Endothelial cell (in vitro differentiated cells): Measurements from ENCODE around the gene DAPP1. TPM values are rescaled to one million over a fixed set of nuclear protein-coding genes. Genes with fewer than 3 reads are reported as not detected.

Source experiments
- DNase-seq: peaks from one replicate; pipeline ENCODE4 v3.0.0; 2021; ENCODE audit warnings: low spot score
- H3K27ac Mint-ChIP-seq: one replicate; pipeline ENCODE4 v1.8.0; 2021; ENCODE audit warnings: mixed read lengths, inconsistent platforms; ENCODE audit not compliant: unreplicated experiment
- H3K27me3 Mint-ChIP-seq: one replicate; pipeline ENCODE4 v1.8.0; 2021; ENCODE audit warnings: mild to moderate bottlenecking, moderate library complexity, mixed read lengths, inconsistent platforms; ENCODE audit not compliant: unreplicated experiment
- H3K36me3 Mint-ChIP-seq: one replicate; pipeline ENCODE4 v1.8.0; 2021; ENCODE audit warnings: mild to moderate bottlenecking, low read depth, mixed read lengths, inconsistent platforms; ENCODE audit not compliant: unreplicated experiment
- H3K4me1 Mint-ChIP-seq: one replicate; pipeline ENCODE4 v1.8.0; 2021; ENCODE audit warnings: mild to moderate bottlenecking, mixed read lengths, inconsistent platforms; ENCODE audit not compliant: unreplicated experiment
- H3K4me3 Mint-ChIP-seq: one replicate; pipeline ENCODE4 v1.8.0; 2021; ENCODE audit warnings: mild to moderate bottlenecking, mixed read lengths, inconsistent platforms; ENCODE audit not compliant: unreplicated experiment
- H3K9me3 Mint-ChIP-seq: one replicate; pipeline ENCODE4 v1.8.0; 2021; ENCODE audit warnings: mixed read lengths, inconsistent platforms; ENCODE audit not compliant: unreplicated experiment
- CTCF ChIP-seq: fragments of 200-600 bp; sonication (generic); IDR thresholded peaks from one replicate; pipeline ENCODE4 v1.5.0; 2021; ENCODE audit warnings: antibody characterized with exemption; ENCODE audit not compliant: unreplicated experiment
- total RNA-seq: library from RNA; stranded (reverse); fragmentation: NEBNext Ultra II Directional; extraction: Animal tissue kit (Norgen Biotek cat#: 25700); gene quantifications from one replicate; pipeline ENCODE4 v1.2.1, GENCODE V29; 2021; ENCODE audit not compliant: unreplicated experiment

DAPP1 gene
- total RNA-seq, 1 donor from 2014 or later, result not detected

GRCh38 chr4:99891351-99891750, 74.7 kb downstream of the DAPP1 start:
- peaks cover 5% of the 10 kb centered on the region for H3K36me3 Mint-ChIP-seq
- H3K27me3 Mint-ChIP-seq, result peaks cover 11% of the 10 kb centered on the region
- peaks cover 10% of the 10 kb centered on the region for H3K4me1 Mint-ChIP-seq
- no peaks in the 10 kb centered on the region for H3K9me3 Mint-ChIP-seq
- no peak overlapping the region for H3K4me3 Mint-ChIP-seq
- DNase-seq, result no peak
- no peak overlapping the region for H3K27ac Mint-ChIP-seq
- no peak for TF ChIP-seq CTCF

- no peaks in the 10 kb centered on the region for H3K9me3 Mint-ChIP-seq
- H3K4me1 Mint-ChIP-seq, result peaks cover 10% of the 10 kb centered on the region
- H3K27me3 Mint-ChIP-seq, result peaks cover 11% of the 10 kb centered on the region
- peaks cover 5% of the 10 kb centered on the region for H3K36me3 Mint-ChIP-seq
- TF ChIP-seq CTCF, result no peak
- DNase-seq, result no peak
- H3K4me3 Mint-ChIP-seq, result peak overlapping the region; percentile 97
- peak overlapping the region; percentile 96 for H3K27ac Mint-ChIP-seq
These were observed 76.4 kb downstream of the DAPP1 start for GRCh38 chr4:99893029-99893428.

GRCh38 chr4:99893839-99894160, 77.2 kb downstream of the DAPP1 start:
- Mint-ChIP-seq H3K9me3 (no peaks in the 10 kb centered on the region), H3K4me3 (peak overlapping the region; percentile 97), H3K4me1 (peaks cover 10% of the 10 kb centered on the region), H3K36me3 (peaks cover 5% of the 10 kb centered on the region), H3K27me3 (peaks cover 11% of the 10 kb centered on the region), H3K27ac (peak overlapping the region; percentile 96)
- no peak for DNase-seq
- TF ChIP-seq CTCF, result no peak

- no peak for TF ChIP-seq CTCF
- peaks cover 11% of the 10 kb centered on the region for H3K27me3 Mint-ChIP-seq
- peaks cover 5% of the 10 kb centered on the region for H3K36me3 Mint-ChIP-seq
- H3K9me3 Mint-ChIP-seq, result no peaks in the 10 kb centered on the region
- peak within 1 kb of the TSS; percentile 97 for H3K4me3 Mint-ChIP-seq
- peak; percentile 82 for DNase-seq
- peaks cover 10% of the 10 kb centered on the region for H3K4me1 Mint-ChIP-seq
- H3K27ac Mint-ChIP-seq, result peak within 1 kb of the TSS; percentile 96
These were observed 77.8 kb downstream of the DAPP1 start, which contains the start of gene LAMTOR3 for GRCh38 chr4:99894161-99894997. Gene LAMTOR3, minus strand, starts transcription at chr4:99894427. Its CDS starts 464 bp downstream, at chr4:99893963.

- peak overlapping the region; percentile 85 for H3K27ac Mint-ChIP-seq
- no peak overlapping the region for H3K4me3 Mint-ChIP-seq
- H3K4me1 Mint-ChIP-seq, result peaks cover 10% of the 10 kb centered on the region
These were observed 78.4 kb downstream of the DAPP1 start for GRCh38 chr4:99894998-99895397.

More at GRCh38 chr4:99894998-99895397, 78.4 kb downstream of the DAPP1 start:
- no peak for DNase-seq
- no peaks in the 10 kb centered on the region for H3K9me3 Mint-ChIP-seq
- H3K36me3 Mint-ChIP-seq, result peaks cover 5% of the 10 kb centered on the region
- no peak for TF ChIP-seq CTCF
- peaks cover 11% of the 10 kb centered on the region for H3K27me3 Mint-ChIP-seq
